B cell (primary cell): ENCODE measurements around the gene RORC. TPM values are rescaled to one million over a fixed set of nuclear protein-coding genes. Genes with fewer than 3 reads are reported as not detected.

Experiments used
- ATAC-seq: fragments of 200-7000 bp; cut with Tn5 transposase; one replicate; pipeline ENCODE4 v1.10.0; 2021; ENCODE audit warnings: low read depth, mild to moderate bottlenecking, moderate number of reproducible peaks, moderate library complexity
- CTCF ChIA-PET: fragments of 350-600 bp; sonication (Branson Sonifier 250); formaldehyde crosslinking; loops from one replicate; lab custom pipeline; 2021; ENCODE audit warnings: antibody characterized with exemption, inconsistent platforms; lab: Charles Lee
- POLR2A ChIA-PET: fragments of 350-600 bp; sonication (Branson Sonifier 250); formaldehyde crosslinking; loops from one replicate; lab custom pipeline; 2021; ENCODE audit warnings: antibody characterized with exemption; lab: Charles Lee
- DNase-seq: peaks from one replicate; pipeline ENCODE4 v3.0.0; 2013
- H2AFZ ChIP-seq: 2 replicates; pipeline ENCODE4 v1.6.1; 2012; ENCODE audit warnings: mild to moderate bottlenecking, low read depth, low read length; ENCODE audit not compliant: insufficient read depth, poor library complexity, severe bottlenecking
- H3K27ac ChIP-seq, 2 donors: 1 replicate in 1 of 2; 2 replicates in 1 of 2; pipeline ENCODE4 v1.5.1; 2012 to 2013; ENCODE audit warnings: low read length in 2 of 2, mild to moderate bottlenecking in 2 of 2, moderate library complexity in 1 of 2
- H3K27me3 ChIP-seq, 4 experiments: fragments of 200-600 bp in 1 of 4; sonication (generic) in 1 of 4; replicated peaks in 1 of 4; 1 replicate in 2 of 4; 2 replicates in 2 of 4; pipeline versions ENCODE4 v1.6.1 to v1.7.0; 2013 to 2016; ENCODE audit warnings: low read length in 3 of 4, mild to moderate bottlenecking in 2 of 4, mixed read lengths in 1 of 4, moderate library complexity in 1 of 4; ENCODE audit not compliant: insufficient read depth in 4 of 4, control insufficient read depth in 3 of 4; ENCODE audit errors: control extremely low read depth in 1 of 4
- H3K36me3 ChIP-seq, 2 experiments: replicated peaks in 1 of 2; 1 replicate in 1 of 2; 2 replicates in 1 of 2; pipeline versions ENCODE4 v1.6.1 to v1.7.1; 2013; ENCODE audit warnings: low read length in 1 of 2; ENCODE audit not compliant: insufficient read depth in 2 of 2, control insufficient read depth in 1 of 2; ENCODE audit errors: control extremely low read depth in 1 of 2, extremely low read depth in 1 of 2
- H3K4me1 ChIP-seq, 2 donors: fragments of 200-600 bp in 1 of 2; sonication (generic) in 1 of 2; 1 replicate in 1 of 2; 2 replicates in 1 of 2; pipeline versions ENCODE4 v1.5.1 to v1.6.1; 2013 to 2017; ENCODE audit warnings: low read length in 2 of 2; ENCODE audit not compliant: control insufficient read depth in 2 of 2, insufficient read depth in 2 of 2
- H3K4me2 ChIP-seq: replicated peaks from 2 replicates; pipeline ENCODE3; 2012; ENCODE audit warnings: mild to moderate bottlenecking, low read depth, low read length; ENCODE audit not compliant: poor library complexity, severe bottlenecking
- H3K4me3 ChIP-seq, 5 experiments: fragments of 200-600 bp in 1 of 5; sonication (generic) in 1 of 5; 1 replicate in 3 of 5; 2 replicates in 2 of 5; pipeline versions ENCODE4 v1.5.1 to v1.7.0; 2011 to 2016; ENCODE audit warnings: low read length in 4 of 5, mild to moderate bottlenecking in 4 of 5, low read depth in 2 of 5, control low read depth in 1 of 5, moderate library complexity in 1 of 5; ENCODE audit not compliant: insufficient read depth in 1 of 5; ENCODE audit errors: control extremely low read depth in 1 of 5, extremely low read depth in 1 of 5
- H3K79me2 ChIP-seq: fragments of 200-600 bp; sonication (generic); one replicate; pipeline ENCODE4 v1.6.0; 2016; ENCODE audit warnings: low read length; ENCODE audit not compliant: control insufficient read depth, insufficient read depth
- H3K9ac ChIP-seq: fragments of 200-600 bp; sonication (generic); 2 replicates; pipeline ENCODE4 v1.6.1; 2017; ENCODE audit warnings: mild to moderate bottlenecking, low read length, moderate library complexity
- H3K9me3 ChIP-seq, 3 donors: one replicate each; pipeline versions ENCODE4 v1.6.1 to v1.7.1; 2013; ENCODE audit warnings: low read length in 2 of 3; ENCODE audit not compliant: control insufficient read depth in 2 of 3, insufficient read depth in 1 of 3; ENCODE audit errors: control extremely low read depth in 1 of 3
- H4K20me1 ChIP-seq: 2 replicates; pipeline ENCODE4 v1.6.0; 2012; ENCODE audit warnings: mild to moderate bottlenecking, low read length; ENCODE audit not compliant: insufficient read depth, control insufficient read depth, poor library complexity, severe bottlenecking
- H3K27ac Mint-ChIP-seq: one replicate; pipeline ENCODE4 v1.8.0; 2021; ENCODE audit warnings: mixed read lengths
- H3K27me3 Mint-ChIP-seq: one replicate; pipeline ENCODE4 v1.8.0; 2021; ENCODE audit warnings: mixed read lengths
- H3K4me1 Mint-ChIP-seq: one replicate; pipeline ENCODE4 v1.8.0; 2021; ENCODE audit warnings: mixed read lengths
- H3K4me3 Mint-ChIP-seq: one replicate; pipeline ENCODE4 v1.8.0; 2021; ENCODE audit warnings: mixed read lengths
- H3K9me3 Mint-ChIP-seq: one replicate; pipeline ENCODE4 v1.8.0; 2022; ENCODE audit warnings: mixed read lengths; ENCODE audit not compliant: insufficient read depth
- EZH2 ChIP-seq: IDR thresholded peaks from 2 replicates; pipeline ENCODE4 v1.6.1; 2012; ENCODE audit warnings: borderline replicate concordance, low read depth, mild to moderate bottlenecking, moderate library complexity, low read length; ENCODE audit not compliant: insufficient read depth, poor library complexity, severe bottlenecking
- WGBS: methylation state at CpG from one replicate; pipeline ENCODE4 v1.1.5; 2013; ENCODE audit warnings: missing lambda C conversion rate; ENCODE audit not compliant: insufficient coverage; 5-methylcytosine and 5-hydroxymethylcytosine counted together
- intact Hi-C: fragments of 100-400 bp; cut with micrococcal nuclease; formaldehyde crosslinking; loops from one replicate; pipeline ENCODE4 v1.10.0; 2022
- polyA plus RNA-seq: library from polyadenylated mRNA; depleted of rRNA; stranded (reverse); fragments of >200 nt; gene quantifications from 2 replicates; pipeline ENCODE4 v1.2.3, GENCODE V29; 2012
- total RNA-seq, 2 donors: library from RNA; stranded (reverse); fragments of 120-200 nt in 1 of 2; gene quantifications; 1 replicate in 1 of 2; 2 replicates in 1 of 2; pipeline versions ENCODE4 v1.2.3 to v1.2.4, GENCODE V29; 2013 to 2022
- TF ChIP-seq, protein P1 (sequence below): fragments of 200-600 bp; IDR thresholded peaks from one replicate; pipeline ENCODE4 v1.8.0; 2022; ENCODE audit warnings: antibody characterized with exemption, mild to moderate bottlenecking

Gene RORC
- total and polyA plus RNA-seq, 2 donors (not counting 1 experiment from before 2014, with no cell fraction given): 0.15 TPM; not detected in 1

DNA sequence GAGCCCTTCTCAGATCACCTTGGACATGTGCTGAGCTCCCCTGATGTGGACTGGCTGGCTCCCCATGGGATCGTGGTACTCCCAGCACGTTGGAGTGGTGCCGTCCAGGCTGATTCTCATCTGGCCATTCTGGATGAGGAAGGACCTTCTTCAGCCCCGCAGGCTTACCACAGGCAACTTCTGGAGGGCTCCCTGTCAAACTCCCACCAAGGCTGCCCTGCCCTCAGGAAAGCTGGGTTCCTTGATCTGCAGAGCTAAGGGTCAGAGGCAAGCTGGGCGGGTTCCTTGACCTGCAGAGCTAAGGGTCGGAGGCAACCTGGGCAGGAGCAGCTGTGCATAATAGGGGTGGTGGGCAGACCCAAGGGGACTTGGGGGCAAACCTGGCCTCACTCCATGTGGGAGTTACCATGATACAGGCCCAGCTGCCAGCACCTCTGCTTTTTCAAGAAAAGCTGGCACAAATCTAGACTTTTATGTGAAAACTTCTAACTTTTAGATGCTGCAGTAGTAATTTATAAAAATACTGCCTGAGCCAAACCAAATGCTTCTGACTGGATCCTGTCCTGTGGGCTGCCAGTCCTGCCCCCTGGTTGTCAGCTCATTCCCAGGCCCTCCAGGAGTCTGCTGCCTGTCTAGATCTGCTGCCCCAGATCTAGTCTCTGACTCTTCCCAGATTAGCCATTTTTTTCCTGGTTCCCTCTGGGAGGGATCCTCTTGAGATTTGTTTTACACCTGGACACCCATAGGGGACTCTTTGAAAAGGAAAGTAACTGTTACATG is 27.5 kb upstream of the RORC start:
- H3K4me1 ChIP-seq: peaks cover 8 to 15% of the 10 kb centered on the region in 2 donors
- H3K9me3 ChIP-seq: no peaks in the 10 kb centered on the region
- Mint-ChIP-seq H3K27me3 (peaks cover 3% of the 10 kb centered on the region), H3K27ac (no peak overlapping the region), H3K9me3 (no peaks in the 10 kb centered on the region), H3K4me1 (peaks cover 12% of the 10 kb centered on the region), H3K4me3 (no peak overlapping the region)
- H3K4me3 ChIP-seq: no peak overlapping the region
- ChIA-PET POLR2A (interaction anchor here (0.7 kb wide), 1 partner anchor 22 kb away, joined by 4 read pairs; no protein-coding TSS in a partner anchor), CTCF (no interaction called here)
- H3K9ac ChIP-seq: no peak overlapping the region
- ATAC-seq (no peak), DNase-seq (no peak)
- TF ChIP-seq, protein P1, sequence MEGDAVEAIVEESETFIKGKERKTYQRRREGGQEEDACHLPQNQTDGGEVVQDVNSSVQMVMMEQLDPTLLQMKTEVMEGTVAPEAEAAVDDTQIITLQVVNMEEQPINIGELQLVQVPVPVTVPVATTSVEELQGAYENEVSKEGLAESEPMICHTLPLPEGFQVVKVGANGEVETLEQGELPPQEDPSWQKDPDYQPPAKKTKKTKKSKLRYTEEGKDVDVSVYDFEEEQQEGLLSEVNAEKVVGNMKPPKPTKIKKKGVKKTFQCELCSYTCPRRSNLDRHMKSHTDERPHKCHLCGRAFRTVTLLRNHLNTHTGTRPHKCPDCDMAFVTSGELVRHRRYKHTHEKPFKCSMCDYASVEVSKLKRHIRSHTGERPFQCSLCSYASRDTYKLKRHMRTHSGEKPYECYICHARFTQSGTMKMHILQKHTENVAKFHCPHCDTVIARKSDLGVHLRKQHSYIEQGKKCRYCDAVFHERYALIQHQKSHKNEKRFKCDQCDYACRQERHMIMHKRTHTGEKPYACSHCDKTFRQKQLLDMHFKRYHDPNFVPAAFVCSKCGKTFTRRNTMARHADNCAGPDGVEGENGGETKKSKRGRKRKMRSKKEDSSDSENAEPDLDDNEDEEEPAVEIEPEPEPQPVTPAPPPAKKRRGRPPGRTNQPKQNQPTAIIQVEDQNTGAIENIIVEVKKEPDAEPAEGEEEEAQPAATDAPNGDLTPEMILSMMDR: no peak
- TF ChIP-seq EZH2: no peak
- H2AFZ ChIP-seq: no peak overlapping the region
- intact Hi-C loops: no loop called here
- H3K27ac ChIP-seq: no peak overlapping the region
- H4K20me1 ChIP-seq: no peaks in the 10 kb centered on the region
- H3K27me3 ChIP-seq: no peaks in the 10 kb centered on the region
- H3K36me3 ChIP-seq: no peaks in the 10 kb centered on the region
- no peaks in the 10 kb centered on the region for H3K79me2 ChIP-seq
- no peak overlapping the region for H3K4me2 ChIP-seq
- 92% methylated on average over 6 of the region's 6 CpGs for WGBS
